HepG2 (cell line): ENCODE data around the gene DGUOK. TPM values are rescaled to one million over a fixed set of nuclear protein-coding genes. Genes with fewer than 3 reads are reported as not detected.

ENCODE experiments used
- FOXC1 ChIP-seq: sonication (generic); formaldehyde crosslinking; IDR thresholded peaks from 2 replicates; pipeline ENCODE4 v1.8.0; 2022; ENCODE audit warnings: mild to moderate bottlenecking, missing genetic modification reagents, borderline replicate concordance
- MAFF ChIP-seq: IDR thresholded peaks from 2 replicates; pipeline ENCODE4 v1.6.1; 2011; ENCODE audit warnings: low read depth, low read length, improper control_type of control experiment
- MNT ChIP-seq: fragments of 450-650 bp; IDR thresholded peaks from 2 replicates; pipeline ENCODE4 v1.6.1; 2016
- NRL ChIP-seq: sonication (generic); formaldehyde crosslinking; IDR thresholded peaks from 2 replicates; pipeline ENCODE4 v1.5.0; 2020; ENCODE audit warnings: missing genetic modification reagents, mild to moderate bottlenecking, moderate library complexity, borderline replicate concordance
- THYN1 ChIP-seq: sonication (generic); formaldehyde crosslinking; IDR thresholded peaks from 2 replicates; pipeline ENCODE4 v1.8.1; 2023; ENCODE audit warnings: low read depth, mild to moderate bottlenecking, moderate library complexity, missing genetic modification reagents, borderline replicate concordance
- USF2 ChIP-seq, 2 experiments: sonication (generic) in 1 of 2; formaldehyde crosslinking in 1 of 2; IDR thresholded peaks; 2 replicates each; pipeline versions ENCODE4 v1.5.1 to v1.6.1; 2011 to 2020; ENCODE audit warnings: borderline replicate concordance in 1 of 2, low read depth in 1 of 2, low read length in 1 of 2, mild to moderate bottlenecking in 1 of 2, missing genetic modification reagents in 1 of 2, moderate library complexity in 1 of 2
- ZBTB44 ChIP-seq: sonication (generic); formaldehyde crosslinking; IDR thresholded peaks from 2 replicates; pipeline ENCODE4 v1.4.0; 2020; ENCODE audit warnings: missing genetic modification reagents
- ZNF225 ChIP-seq: sonication (generic); formaldehyde crosslinking; IDR thresholded peaks from 2 replicates; pipeline ENCODE4 v1.4.0; 2020; ENCODE audit warnings: mild to moderate bottlenecking, missing genetic modification reagents
- ZNF687 ChIP-seq: sonication (generic); formaldehyde crosslinking; IDR thresholded peaks from 2 replicates; pipeline ENCODE4 v1.5.1; 2020; ENCODE audit warnings: mild to moderate bottlenecking, missing genetic modification reagents, moderate library complexity
- polyA plus RNA-seq, 8 experiments: library from polyadenylated mRNA; depleted of rRNA in 3 of 8; stranded (reverse) in 7 of 8; unstranded in 1 of 8; fragments of >200 nt; fragmentation: Illumina TruSeq in 4 of 8; extraction: Trizol in 4 of 8; gene quantifications; 2 replicates each; pipeline versions ENCODE4 v1.2.1 to v1.2.3, GENCODE V29; 2011 to 2016; ENCODE audit warnings: low read depth in 4 of 8, missing spikeins in 1 of 8, mixed read lengths in 1 of 8; ENCODE audit not compliant: insufficient read depth in 1 of 8
- total RNA-seq, 5 experiments: library from RNA; depleted of rRNA; stranded (reverse); fragments of >200 nt; fragmentation: Illumina TruSeq; extraction: Trizol; gene quantifications; 2 replicates each; pipeline ENCODE4 v1.2.3, GENCODE V29; 2016; ENCODE audit warnings: low read depth in 1 of 5
- TF ChIP-seq, protein P1 (sequence below), 2 experiments: sonication (generic) in 1 of 2; formaldehyde crosslinking in 1 of 2; IDR thresholded peaks; 2 replicates each; pipeline versions ENCODE4 v1.4.0 to v1.6.1; 2018 to 2020; ENCODE audit warnings: missing genetic modification reagents in 2 of 2, borderline replicate concordance in 1 of 2, low read depth in 1 of 2, mild to moderate bottlenecking in 1 of 2, missing biosample characterization in 1 of 2

Gene DGUOK
- total and polyA plus RNA-seq, 2 of the 13 experiments (the other 11 are each of a cell fraction or from before 2014, with no cell fraction given), result 105 to 137 TPM

DNA sequence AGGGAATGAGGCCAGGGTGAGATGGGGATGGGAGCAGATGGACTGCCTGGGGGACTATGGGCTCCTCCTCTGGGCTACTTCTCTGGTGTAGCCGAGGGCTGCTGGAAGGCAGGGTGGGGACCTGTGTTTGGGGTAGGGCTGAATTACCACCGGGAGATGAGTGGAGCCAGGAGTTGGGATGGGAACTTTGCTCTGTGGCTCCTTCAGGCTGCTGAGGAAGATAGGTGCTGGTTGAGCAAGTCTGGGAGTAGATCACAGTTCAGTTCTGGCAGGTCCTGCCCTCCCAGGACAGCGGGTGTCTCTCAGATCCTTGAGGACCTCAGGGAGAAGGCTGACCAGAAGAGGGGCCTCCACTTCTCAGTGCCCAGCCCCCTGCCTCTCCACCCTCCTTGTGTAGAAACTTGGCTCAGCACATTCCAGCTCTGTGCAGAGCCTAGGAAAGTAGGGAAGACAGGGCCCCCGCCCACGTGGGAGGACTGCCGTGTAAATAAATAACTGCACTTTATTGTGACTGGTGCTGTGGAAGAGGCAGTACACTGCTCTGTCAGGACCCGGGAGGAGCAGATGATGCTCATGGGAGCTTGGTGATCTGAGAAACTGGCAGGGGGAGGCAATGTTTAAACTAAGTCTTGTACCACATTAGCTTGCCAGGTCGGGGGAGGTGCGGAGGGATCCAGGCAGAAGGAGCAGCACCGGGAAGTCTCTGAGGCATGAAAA, 73.4 kb downstream of the DGUOK start (continued):
- TF ChIP-seq USF2 (IDR thresholded peaks at IDR 0.05; ENCODE audit: low read depth, low read length) (0 out of 2 replicates have a peak, but pooled peaks have one; percentile 28), USF2 (CRISPR knock-in tag; IDR thresholded peaks at IDR 0.05; ENCODE audit: borderline replicate concordance) (no peak), ZNF225 (CRISPR knock-in tag) (no peak), FOXC1 (0 out of 2 replicates have a peak, but pooled peaks have one; percentile 36), MAFF (0 out of 2 replicates have a peak, but pooled peaks have one; percentile 12), MNT (peak; percentile 30; the same call in 1 of the 2 replicates), NRL (0 out of 2 replicates have a peak, but pooled peaks have one; percentile 32), ZNF687 (CRISPR knock-in tag) (peak; percentile 23), ZBTB44 (CRISPR knock-in tag) (no peak), THYN1 (no peak)
- TF ChIP-seq, protein P1, sequence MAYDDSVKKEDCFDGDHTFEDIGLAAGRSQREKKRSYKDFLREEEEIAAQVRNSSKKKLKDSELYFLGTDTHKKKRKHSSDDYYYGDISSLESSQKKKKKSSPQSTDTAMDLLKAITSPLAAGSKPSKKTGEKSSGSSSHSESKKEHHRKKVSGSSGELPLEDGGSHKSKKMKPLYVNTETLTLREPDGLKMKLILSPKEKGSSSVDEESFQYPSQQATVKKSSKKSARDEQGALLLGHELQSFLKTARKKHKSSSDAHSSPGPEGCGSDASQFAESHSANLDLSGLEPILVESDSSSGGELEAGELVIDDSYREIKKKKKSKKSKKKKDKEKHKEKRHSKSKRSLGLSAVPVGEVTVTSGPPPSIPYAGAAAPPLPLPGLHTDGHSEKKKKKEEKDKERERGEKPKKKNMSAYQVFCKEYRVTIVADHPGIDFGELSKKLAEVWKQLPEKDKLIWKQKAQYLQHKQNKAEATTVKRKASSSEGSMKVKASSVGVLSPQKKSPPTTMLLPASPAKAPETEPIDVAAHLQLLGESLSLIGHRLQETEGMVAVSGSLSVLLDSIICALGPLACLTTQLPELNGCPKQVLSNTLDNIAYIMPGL (CRISPR knock-in tag; IDR thresholded peaks at IDR 0.05; ENCODE audit: borderline replicate concordance in 1 of 2, low read depth in 1 of 2), result no peak
